SKM-1 treated with dmso at 0.1 percent for 144 hours (cell line): Measurements from ENCODE around the gene CLDN1.

ENCODE experiments used
- DNase-seq: peaks from one replicate; lab custom pipeline; 2025; ENCODE audit not compliant: unreplicated experiment; lab: John Stamatoyannopoulos, UW

Gene CLDN1

GRCh38 chr3:190333961-190334360 lies 11.7 kb upstream of the CLDN1 start:
- DNase-seq: no peak

DNA sequence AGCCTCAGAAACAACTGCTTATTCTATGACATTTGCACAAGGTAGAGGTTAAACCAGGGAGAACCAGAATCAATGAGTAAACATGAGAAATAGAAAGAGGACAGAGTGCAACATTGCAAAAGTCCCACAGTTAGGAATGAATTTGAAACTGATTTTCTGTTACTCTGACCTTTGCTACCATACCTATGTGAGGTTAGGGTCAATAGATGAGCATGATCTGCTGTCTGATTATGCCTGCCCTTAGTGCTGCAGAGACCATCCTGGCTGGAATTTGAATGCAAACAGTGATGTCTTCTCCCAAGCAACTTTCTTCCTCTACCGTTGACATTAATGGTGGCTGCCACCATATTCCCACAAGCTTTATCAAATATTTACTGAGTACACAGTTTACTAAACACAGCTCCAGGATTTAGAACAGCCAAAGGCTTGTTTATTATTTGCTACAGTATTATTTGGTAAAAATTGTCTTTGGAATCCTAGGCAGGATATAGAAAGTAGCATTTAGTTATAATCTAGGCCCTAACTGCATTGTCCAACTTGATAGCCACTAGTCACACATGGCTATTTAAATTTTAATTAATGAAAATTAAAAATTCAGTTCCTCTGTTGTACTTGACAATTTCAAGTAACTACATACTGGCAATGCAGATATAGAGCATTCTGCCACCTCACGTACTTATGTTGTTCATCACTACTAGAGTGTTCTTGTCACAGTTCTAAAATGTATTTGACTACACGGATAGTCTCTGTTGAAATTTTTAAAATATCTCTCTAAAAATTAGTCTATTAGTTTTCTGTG lies 8.9 kb upstream of the CLDN1 start:
- no peak for DNase-seq

DNA sequence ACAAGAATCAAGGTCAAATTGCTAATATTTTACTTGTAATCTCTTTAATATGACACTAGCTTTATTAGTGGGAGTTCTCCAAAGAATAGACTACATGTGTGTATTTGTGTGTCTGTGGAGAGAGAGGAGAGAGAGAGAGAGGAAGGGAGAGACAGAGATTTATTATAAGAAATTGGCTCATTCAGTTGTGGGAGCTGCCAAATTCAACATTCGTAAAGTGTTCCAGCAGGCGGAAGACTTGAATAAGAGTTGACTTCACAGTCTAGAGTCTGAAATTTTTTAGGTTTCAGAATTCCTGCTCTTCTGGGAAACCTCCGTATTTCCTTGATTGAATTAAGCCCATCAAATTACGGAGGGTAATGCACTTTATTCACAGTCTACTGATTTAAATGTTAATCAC lies 4.7 kb upstream of the CLDN1 start:
- no peak for DNase-seq

DNA sequence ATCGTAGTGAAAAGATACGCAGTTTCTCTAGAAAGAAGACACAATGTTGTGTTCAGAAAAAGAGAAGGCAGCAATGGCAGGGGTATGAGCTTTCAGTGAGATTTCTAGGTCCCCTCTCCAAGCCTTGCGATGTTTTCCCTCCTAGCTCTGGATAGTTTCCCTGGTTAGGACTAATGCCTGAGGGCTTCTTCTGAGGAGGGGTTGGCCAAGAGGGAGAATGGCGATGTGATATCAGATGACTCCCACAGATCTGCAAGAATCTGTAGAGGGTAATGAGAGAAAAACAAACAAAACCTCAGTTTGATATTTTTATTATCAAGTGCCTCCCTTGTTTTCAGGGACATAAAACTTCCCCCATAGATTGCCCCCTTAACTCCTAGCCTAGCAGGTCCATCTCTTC lies 4.1 kb upstream of the CLDN1 start:
- DNase-seq: no peak

DNA sequence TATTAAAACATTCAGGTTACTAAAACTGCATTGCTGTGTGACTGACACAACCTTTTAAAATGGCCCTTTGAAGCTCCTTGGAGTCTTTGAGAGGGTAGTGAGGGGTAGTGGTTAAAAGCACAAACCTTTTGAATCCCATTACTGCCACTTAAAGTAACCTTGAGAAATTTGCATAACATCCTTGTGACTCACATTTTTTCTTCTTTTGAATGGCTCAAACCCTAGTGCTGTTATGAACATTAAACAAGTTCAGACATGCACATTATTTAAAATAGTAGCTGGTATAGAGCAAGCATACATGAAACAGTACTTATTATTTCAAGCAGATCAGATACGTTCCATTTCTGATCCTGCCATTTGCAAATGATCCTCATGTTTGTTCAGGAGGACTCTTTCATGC lies 3.7 kb upstream of the CLDN1 start:
- no peak for DNase-seq

DNA sequence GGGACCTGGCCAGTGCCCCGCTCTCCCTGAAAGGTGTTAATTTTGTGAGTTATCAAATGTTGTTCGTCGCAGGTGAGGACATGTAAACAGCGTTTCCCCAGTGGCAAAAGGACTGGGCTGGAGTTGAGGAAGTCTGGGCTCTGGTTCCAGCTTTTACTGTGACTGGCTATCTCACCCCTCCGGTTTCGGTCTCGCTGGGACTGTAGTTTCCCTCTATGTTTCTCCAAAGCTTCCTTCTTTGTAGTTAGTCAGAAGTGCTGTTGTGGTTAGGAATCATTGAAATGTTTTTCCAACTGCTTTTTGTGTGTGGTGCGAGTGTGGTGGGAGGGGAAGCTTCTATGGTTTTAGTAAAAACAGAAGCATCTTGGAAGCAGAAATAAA lies 990 bp upstream of the CLDN1 start:
- DNase-seq: no peak

GRCh38 chr3:190322604-190323245 lies 479 bp upstream of the CLDN1 start:
- no peak for DNase-seq

DNA sequence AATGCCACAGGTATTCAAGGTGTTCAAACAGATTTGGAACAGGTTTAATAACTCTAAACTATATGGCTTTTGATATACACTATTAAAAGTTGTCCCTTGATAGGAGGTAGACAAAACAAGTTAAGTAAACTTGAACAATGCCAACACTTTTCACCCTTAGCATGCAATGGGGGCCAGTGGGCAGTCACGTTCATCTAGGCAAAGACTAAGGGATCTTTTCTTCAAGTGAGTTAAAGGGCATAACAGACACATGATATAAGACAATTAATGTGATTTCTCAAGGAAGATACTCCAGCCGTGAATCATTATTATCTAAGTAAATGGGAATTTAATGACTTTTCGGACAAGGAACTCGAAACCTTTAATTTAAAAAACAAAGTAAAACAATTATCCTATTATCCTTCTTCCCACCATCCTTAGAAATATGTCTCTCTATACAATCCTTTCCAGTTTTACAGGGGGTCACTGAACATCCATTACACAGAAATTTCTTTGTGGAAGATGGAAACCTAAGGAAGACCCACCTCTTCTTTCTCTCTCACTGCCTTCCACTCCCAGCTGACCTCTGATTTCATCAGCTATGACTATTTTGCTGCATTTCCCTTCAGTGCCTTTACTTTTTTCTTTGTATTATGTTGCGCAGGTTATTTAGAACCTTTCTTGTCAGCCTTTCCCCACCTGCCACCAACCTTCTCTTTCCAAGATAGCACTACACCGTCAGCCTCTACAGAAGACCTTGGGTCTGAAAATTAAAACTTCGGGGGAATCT lies 1.5 kb downstream of the CLDN1 start:
- no peak for DNase-seq

- no peak for DNase-seq
These were observed 2.6 kb downstream of the CLDN1 start for GRCh38 chr3:190319660-190320059.

DNA sequence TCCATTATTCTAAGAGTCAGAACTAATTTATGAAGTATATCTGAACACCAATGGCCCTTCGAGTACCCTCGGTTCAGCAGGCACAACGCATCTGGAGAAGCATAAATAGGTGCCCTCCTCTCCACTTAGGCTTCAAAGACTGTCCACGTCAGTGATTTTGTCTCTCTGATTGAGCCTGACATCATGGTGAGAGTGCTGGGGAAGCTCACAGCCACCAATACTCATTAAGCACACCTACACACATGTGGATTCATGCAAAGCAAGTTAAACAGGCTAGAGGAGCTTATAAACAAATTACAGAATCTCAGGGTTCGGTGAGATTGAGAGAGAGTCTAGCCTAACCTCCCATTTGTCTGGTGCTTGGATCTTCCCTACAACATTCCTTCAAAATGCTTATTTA lies 3.6 kb downstream of the CLDN1 start:
- DNase-seq: no peak

GRCh38 chr3:190314741-190315140 lies 7.5 kb downstream of the CLDN1 start:
- no peak for DNase-seq

DNA sequence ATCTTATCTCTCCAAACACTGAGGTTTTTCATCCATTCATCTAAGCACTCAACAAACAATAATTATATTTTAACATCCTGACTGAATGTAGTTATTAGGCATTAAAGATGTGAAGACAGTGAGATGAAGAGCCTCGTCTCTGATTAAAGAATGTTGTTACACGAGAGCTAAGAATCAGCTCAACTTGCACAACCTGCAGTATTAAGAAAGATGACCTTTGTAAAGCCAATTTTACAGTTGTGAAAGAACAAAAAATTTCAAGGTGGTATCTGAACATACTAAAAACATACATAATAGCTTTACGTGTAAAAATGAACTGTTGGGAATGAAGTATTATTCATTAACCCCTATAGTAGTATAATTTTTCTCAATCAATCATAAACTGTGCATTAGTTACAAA lies 12.8 kb downstream of the CLDN1 start:
- no peak for DNase-seq

DNA sequence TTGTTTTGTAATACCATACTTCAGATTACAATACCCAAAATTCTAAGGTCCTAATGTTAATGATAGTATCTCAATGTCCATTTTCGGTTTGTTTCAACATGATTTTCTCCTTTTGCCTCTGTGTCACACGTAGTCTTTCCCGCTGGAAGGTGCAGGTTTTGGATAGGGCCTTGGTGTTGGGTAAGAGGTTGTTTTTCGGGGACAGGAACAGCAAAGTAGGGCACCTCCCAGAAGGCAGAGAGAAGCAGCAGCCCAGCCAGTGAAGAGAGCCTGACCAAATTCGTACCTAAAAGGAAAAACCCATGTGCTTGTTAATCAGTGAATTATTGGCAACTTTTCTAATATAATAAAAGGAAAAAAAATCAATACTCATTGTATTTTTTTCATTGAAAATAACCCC lies 14.1 kb downstream of the CLDN1 start:
- DNase-seq: no peak

DNA sequence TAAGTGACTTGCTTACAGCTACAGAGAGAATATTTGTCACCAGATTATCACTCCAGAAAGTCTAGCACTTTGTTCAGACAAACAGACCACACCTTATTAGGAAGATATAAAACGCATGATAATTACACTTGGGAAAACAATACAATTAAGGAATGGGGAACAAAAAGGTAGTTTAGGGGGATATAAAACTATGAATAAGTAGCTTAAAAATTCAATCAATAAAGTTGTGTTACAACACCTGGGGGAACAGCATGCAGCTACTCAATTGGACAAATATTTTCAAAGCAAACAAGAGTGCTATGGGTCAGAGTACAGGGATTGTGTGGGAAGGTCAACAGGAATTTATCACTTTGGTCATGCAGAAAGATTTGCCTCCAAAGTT lies 15.1 kb downstream of the CLDN1 start:
- no peak for DNase-seq

DNA sequence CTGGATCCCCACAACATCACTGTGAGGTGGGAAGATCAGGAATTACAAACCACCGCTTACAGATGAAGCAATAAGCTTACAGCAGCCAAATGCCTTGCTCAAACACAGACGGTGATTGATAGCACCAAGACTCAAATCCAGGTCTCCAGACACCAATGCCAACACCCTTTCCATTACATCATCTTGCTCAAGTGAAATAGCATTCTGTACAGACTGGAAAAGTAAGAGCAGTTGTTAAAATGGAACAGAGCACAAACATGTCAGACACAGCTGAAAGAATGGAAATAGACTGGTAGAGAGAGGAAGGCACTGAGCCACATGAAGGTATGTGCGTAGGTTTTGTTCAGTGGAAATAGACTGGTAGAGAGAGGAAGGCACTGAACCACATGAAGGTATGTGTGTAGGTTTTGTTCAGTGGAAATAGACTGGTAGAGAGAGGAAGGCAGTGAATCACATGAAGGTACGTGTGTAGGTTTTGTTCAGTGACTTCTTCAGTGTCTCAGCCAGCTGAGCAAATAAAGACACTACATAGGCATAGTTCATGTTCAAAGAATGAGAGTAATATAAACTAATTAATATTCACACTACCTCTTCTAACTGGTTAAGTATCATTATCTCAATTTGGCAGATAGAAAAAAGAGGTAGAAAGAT lies 15.6 kb downstream of the CLDN1 start:
- DNase-seq: no peak

GRCh38 chr3:190306026-190306425 lies 16.2 kb downstream of the CLDN1 start:
- DNase-seq: no peak

DNA sequence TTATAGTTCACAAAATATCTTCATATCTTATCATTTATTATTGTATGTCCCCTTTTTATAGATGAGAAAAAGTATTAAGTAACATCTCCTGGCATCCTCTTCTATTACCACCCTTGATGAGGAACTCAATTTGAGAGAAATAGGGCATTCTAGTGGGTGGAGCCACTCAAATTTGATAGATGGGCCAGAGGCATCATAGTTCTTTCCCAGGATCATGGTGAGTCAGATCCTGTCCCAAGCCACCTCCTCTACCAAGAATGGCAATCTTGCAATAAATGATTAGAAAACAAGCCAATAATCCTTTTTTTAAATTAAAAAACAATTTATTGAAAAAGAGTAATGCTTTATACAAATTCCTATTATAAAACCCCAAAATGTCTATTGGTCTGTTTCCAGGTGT lies 16.8 kb downstream of the CLDN1 start:
- no peak for DNase-seq

GRCh38 chr3:190303884-190304283 lies 18.4 kb downstream of the CLDN1 start:
- no peak for DNase-seq

- no peak for DNase-seq
These were observed 19.9 kb downstream of the CLDN1 start for GRCh38 chr3:190302212-190302867.

DNA sequence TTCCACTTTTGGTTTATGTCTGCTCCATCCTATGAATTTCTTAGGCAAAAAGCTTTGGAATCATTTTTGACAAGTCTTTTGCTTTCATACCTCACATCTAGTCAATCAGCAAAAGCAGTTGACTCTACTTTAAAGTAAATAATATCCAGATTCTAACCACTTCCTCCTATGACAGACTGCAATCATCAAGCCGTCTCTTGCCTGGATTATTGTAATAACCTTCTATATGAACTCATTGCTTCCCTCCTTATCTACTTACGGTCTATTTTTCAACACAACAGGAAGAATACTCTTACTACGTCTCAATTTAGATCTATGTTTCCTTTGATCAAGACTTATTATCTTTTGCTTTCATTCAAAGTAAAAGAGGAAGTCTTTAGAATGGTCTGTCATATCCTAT lies 20.7 kb downstream of the CLDN1 start:
- DNase-seq: peak; percentile 33

- DNase-seq: no peak
These were observed 22.3 kb downstream of the CLDN1 start for GRCh38 chr3:190299969-190300368.
